Activated CD4-positive, alpha-beta T cell treated with anti-CD3 and anti-CD28 coated beads, Interleukin-2, Interleukin-6, amounts not matched to agents 100 ng/mL and 50 ng/mL, durations not matched to agents 16 hours and 8 hours (primary cell): Measurements from ENCODE around the gene YRDC.
A peak's percentile ranks its signal among the peaks of the same experiment; 100 is the strongest.

ENCODE experiments used
- DNase-seq: peaks from one replicate; pipeline ENCODE4 v3.0.0-alpha.2; 2020

The YRDC gene, protein sequence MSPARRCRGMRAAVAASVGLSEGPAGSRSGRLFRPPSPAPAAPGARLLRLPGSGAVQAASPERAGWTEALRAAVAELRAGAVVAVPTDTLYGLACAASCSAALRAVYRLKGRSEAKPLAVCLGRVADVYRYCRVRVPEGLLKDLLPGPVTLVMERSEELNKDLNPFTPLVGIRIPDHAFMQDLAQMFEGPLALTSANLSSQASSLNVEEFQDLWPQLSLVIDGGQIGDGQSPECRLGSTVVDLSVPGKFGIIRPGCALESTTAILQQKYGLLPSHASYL

GRCh38 chr1:37807555-37808368 lies at the start of gene YRDC, which contains the start of gene C1orf122:
Gene YRDC, minus strand, starts transcription at chr1:37808208. Its CDS starts 28 bp downstream, at chr1:37808180.
Gene C1orf122, plus strand, starts transcription at chr1:37807790. Its CDS starts 615 bp downstream, at chr1:37808405.
- peak; percentile 96 for DNase-seq

DNA sequence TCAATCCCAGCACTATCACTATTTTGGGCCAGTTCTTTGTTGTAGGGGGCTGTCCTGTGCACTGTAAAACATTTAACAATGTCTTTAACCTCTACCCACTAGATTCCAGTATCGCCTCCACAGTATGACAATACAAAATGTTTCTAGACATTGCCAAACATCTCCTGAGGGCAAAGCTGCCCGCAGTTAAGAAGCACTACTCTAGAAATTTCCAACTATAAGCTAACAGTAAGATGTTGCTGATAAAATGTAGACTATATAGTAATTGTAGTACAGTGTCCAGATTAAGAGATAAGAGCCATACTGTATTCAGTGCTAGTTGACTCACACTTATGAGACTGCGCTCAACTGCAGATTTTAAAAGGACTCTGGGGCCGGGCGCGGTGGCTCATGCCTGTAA lies 46.4 kb upstream of the YRDC start:
- DNase-seq: peak; percentile 8

GRCh38 chr1:37853157-37853556 lies 45.1 kb upstream of the YRDC start:
- DNase-seq: no peak

GRCh38 chr1:37851782-37852210 lies 43.8 kb upstream of the YRDC start:
- DNase-seq: peak; percentile 17

- no peak for DNase-seq
Measured at GRCh38 chr1:37851262-37851661, 43.3 kb upstream of the YRDC start.

GRCh38 chr1:37850352-37850955 lies 42.4 kb upstream of the YRDC start:
- no peak for DNase-seq

DNA sequence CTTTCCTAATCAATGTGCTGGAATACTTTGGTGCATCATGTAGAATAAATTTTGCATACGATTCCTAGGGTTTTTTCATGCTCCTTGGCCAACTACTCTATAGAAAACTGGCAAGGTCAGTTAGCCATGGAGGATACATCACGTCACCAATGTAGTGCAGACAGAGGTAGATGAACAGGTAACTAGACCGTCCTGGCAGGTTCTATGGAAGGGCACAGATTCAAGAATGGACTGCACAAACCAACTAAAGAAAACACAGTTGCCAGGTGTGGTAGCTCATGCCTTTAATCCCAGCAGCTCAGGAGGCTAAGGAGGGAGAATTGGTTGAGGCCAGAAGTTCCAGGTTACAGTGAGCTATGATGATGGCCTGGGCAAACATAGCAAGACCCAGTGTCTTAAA lies 41.5 kb upstream of the YRDC start:
- DNase-seq: no peak

GRCh38 chr1:37846647-37847339 lies 38.8 kb upstream of the YRDC start:
- DNase-seq: no peak

GRCh38 chr1:37845786-37846185 lies 37.8 kb upstream of the YRDC start:
- no peak for DNase-seq

GRCh38 chr1:37845049-37845646 lies 37.1 kb upstream of the YRDC start:
- DNase-seq: no peak

DNA sequence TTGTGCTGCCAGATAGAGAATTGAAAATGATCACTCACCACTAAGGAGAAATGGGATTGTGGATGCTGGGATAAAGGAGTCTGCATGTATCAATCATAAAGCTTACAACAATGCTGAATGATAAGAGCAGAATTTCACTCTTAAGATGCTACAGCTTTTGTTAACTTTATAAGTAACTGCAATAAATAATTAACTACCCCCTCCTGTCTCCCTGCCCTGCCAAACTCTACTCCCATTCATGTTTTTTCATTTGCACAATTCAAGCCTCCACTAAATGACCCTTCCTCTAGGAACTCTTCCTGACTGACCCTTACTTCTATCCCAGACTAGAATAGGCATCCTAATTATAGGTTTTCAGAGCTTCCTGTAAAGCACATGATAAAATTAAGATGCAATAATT lies 36.5 kb upstream of the YRDC start:
- no peak for DNase-seq

DNA sequence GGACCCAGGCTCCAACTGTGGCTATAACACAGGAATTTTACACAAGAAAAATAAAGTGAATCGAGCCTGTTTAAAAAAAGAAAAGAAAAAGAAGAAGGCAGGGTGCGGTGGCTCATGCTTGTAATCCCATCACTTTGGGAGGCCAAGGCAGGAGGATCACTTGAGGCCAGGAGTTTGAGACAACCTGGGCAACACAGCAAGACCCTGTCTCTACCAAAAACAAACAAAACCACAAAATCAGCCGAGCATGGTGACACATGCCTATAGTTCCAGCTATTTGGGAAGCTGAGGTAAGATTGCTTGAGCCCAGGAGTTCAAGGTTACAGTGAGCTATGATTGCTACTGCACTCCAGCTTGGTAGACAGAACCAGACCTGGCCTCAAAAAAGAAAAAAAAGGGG lies 33.6 kb upstream of the YRDC start:
- DNase-seq: no peak

- DNase-seq: no peak
Measured at GRCh38 chr1:37840711-37841110, 32.7 kb upstream of the YRDC start.

GRCh38 chr1:37839676-37840075 lies 31.7 kb upstream of the YRDC start:
- no peak for DNase-seq

GRCh38 chr1:37836788-37837187 lies 28.8 kb upstream of the YRDC start:
- DNase-seq: no peak

DNA sequence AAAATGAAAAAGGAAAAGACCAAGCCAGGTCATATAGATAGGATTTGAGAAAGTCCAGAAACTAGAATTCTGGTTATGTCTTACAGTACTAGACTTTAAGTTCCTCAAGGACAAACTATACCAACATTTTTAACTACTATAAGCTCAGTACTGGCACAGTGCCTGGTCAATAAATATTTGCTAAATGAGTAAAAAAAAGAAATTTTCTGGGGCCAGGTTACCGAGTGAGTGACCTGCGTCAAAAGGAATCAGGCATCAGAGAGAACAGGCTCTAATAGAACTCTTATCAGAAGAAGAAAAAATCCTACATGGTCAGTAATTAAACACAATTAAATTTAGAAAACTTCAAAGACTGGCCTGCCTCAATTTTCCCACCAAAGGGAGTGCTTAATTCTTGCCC lies 23.8 kb upstream of the YRDC start:
- DNase-seq: no peak

- no peak for DNase-seq
Measured at GRCh38 chr1:37831109-37831508, 23.1 kb upstream of the YRDC start.

GRCh38 chr1:37828410-37829074 lies 20.5 kb upstream of the YRDC start:
- DNase-seq: no peak

- peak; percentile 36 for DNase-seq
Measured at GRCh38 chr1:37825506-37825905, 17.5 kb upstream of the YRDC start.

DNA sequence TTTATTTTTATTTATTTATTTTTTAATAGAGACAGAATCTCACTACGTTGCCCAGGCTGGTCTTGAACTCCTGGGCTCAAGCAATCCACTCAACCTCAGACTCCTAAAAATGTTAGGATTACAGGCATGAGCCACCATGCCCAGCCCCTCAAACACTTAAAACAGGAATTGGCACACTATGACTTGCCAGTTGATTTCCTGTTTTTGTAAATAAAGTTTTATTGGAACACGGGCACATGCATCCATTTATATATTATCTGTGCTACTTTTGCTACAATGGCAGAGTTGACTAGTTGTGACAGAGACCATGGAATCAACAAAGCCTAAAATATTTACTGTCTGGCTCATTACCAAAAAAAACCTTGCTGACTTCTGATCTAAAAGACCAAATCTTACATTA lies 16.0 kb upstream of the YRDC start:
- DNase-seq: no peak

GRCh38 chr1:37822906-37823815 lies 15.2 kb upstream of the YRDC start:
- peak; percentile 50 for DNase-seq
